Measurements from ENCODE around the gene ECM2.

ECM2 gene

GRCh38 chr9:92509050-92509449, 26.7 kb downstream of the ECM2 start:
- no peak for TF ChIP-seq CTCF (IDR thresholded peaks at IDR 0.05; ENCODE audit: low read depth, low read length)
- H3K4me3 ChIP-seq (replicated peaks in 1 of 2; ENCODE audit: low read depth in 2 of 2, low read length in 2 of 2) = no peak overlapping the region
- DNase-seq (ENCODE audit: low read depth in 2 of 2) = no peak

- peak; percentile 13 for TF ChIP-seq CTCF (IDR thresholded peaks at IDR 0.05; ENCODE audit: low read depth, low read length)
- DNase-seq (ENCODE audit: low read depth in 2 of 2) = no peak
- H3K4me3 ChIP-seq (replicated peaks in 1 of 2; ENCODE audit: low read depth in 2 of 2, low read length in 2 of 2) = no peak overlapping the region
Observed at GRCh38 chr9:92508018-92508820, 27.6 kb downstream of the ECM2 start.

GRCh38 chr9:92507496-92507895, 28.3 kb downstream of the ECM2 start:
- no peak for TF ChIP-seq CTCF (IDR thresholded peaks at IDR 0.05; ENCODE audit: low read depth, low read length)
- no peak for DNase-seq (ENCODE audit: low read depth in 2 of 2)

GRCh38 chr9:92507005-92507404, 28.8 kb downstream of the ECM2 start:
- TF ChIP-seq CTCF (IDR thresholded peaks at IDR 0.05; ENCODE audit: low read depth, low read length) = no peak
- H3K4me3 ChIP-seq (replicated peaks in 1 of 2; ENCODE audit: low read depth in 2 of 2, low read length in 2 of 2) = no peak overlapping the region
- peak; percentile 21 to 22 for DNase-seq (ENCODE audit: low read depth in 2 of 2)

More at GRCh38 chr9:92507496-92507895, 28.3 kb downstream of the ECM2 start:
- H3K4me3 ChIP-seq (replicated peaks in 1 of 2; ENCODE audit: low read depth in 2 of 2, low read length in 2 of 2) = no peak overlapping the region

- peak; percentile 94 to 95 for DNase-seq (ENCODE audit: low read depth in 2 of 2)
- H3K4me3 ChIP-seq (replicated peaks in 1 of 2; ENCODE audit: low read depth in 2 of 2, low read length in 2 of 2) = peak overlapping the region in 1 of 2 donors; percentile 31
- TF ChIP-seq CTCF (IDR thresholded peaks at IDR 0.05; ENCODE audit: low read depth, low read length) = no peak
Observed at GRCh38 chr9:92506184-92506857, 29.5 kb downstream of the ECM2 start.

- TF ChIP-seq CTCF (IDR thresholded peaks at IDR 0.05; ENCODE audit: low read depth, low read length) = no peak
- DNase-seq (ENCODE audit: low read depth in 2 of 2) = peak in 1 of 2 donors; percentile 49
Observed at GRCh38 chr9:92504881-92505280, 30.9 kb downstream of the ECM2 start.

More at GRCh38 chr9:92504881-92505280, 30.9 kb downstream of the ECM2 start:
- H3K4me3 ChIP-seq (replicated peaks in 1 of 2; ENCODE audit: low read depth in 2 of 2, low read length in 2 of 2) = no peak overlapping the region

Measured in cardiac fibroblast (primary cell).